HG03439 (cell line): ENCODE data around the gene DMD.

Experiments used
- ATAC-seq: cut with Tn5 transposase; IDR thresholded peaks from one replicate; pipeline ENCODE4 v1.9.1; 2021; ENCODE audit warnings: mild to moderate bottlenecking, moderate library complexity; ENCODE audit not compliant: unreplicated experiment

Gene DMD

DNA sequence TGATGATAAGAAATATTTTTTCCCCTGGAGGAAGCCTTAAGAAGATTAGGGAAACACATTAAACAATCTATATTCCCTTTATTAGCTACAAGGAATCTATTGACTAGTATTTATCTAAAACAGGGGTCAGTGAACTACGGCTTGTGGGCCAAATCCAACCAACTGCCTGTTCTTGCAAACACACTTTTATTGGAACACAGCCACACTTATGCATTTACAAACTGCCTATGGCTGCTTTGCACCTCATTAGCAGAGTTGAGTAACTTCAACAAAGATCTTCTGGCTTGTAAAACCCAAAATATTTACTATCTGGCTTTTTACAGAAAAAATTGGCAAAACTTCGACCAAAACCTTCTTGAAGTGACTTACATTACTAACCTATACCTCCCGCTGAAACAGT, 1405.6 kb downstream of the DMD start:
- no peak for ATAC-seq

DNA sequence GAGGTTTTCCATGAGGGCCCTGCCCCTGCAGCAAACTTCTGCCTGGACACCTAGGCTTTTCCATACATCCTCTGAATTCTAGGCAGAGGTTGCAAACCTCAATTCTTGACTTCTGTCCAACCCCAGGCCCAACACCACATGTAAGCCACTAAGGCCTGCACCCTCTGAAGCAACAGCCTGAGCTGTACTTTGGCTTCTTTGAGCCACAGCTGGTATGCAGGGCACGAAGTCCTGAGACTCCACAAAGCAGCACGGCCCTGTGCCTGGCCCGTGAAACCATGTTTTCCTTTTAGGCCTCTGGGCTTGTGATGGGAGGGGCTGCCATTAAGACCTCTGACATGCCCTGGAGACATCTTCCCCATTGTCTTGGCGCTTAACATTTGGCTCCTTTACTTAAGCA, 1411.1 kb downstream of the DMD start:
- no peak for ATAC-seq

DNA sequence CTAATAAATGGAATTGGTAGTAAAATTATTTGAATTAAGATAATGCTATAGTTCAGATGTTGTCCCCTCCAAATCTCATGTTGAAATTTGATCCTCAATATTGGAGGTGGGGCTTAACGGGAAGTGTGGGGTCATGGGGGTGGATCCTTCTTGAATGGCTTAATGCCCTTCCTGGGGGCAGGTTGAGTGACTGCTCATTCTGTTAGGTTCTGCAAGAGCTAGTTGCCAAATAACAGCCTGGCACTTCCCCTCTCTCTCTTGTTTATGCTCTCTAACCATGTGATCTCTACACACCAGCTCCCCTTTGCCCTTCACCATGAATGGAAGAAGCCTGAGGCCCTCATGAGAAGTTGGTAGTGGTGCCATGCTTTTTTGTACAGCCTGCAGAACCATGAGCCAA, 1414.7 kb downstream of the DMD start:
- ATAC-seq = no peak

DNA sequence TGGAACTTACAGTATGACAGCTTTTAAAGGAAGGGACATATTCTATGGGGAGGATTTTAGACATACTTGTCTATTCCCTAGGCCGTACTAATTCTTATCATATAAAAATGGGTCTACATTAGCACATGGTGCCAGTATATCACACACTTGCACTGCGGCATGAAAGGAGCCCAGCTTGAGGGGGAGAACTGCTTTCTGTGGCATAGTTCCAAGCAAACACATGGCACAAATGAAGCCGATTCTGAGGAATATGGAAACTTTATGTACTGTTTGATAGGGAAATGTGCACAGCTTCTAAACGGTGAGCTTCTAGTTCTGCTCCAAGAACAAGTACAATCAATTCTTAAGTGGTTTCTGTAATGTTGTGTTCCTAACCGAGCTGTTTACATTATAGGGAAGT, 1463.9 kb downstream of the DMD start:
- ATAC-seq = no peak

DNA sequence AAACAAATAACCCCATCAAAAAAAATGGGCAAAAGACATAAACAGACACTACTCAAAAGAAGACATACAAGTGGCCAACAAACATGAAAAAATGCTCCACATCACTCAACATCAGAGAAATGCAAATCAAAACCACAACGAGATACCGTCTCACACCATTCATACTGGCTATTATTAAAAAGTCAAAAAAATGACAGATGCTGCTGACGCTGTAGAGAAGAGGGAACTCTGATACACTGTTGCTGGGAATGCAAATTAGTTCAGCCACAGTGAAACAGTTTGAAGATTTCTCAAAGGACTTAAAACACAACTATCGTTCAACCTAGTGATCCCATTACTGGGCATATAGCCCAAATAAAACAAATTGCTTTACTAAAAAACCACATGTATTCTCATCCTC, 1468.3 kb downstream of the DMD start:
- no peak for ATAC-seq

DNA sequence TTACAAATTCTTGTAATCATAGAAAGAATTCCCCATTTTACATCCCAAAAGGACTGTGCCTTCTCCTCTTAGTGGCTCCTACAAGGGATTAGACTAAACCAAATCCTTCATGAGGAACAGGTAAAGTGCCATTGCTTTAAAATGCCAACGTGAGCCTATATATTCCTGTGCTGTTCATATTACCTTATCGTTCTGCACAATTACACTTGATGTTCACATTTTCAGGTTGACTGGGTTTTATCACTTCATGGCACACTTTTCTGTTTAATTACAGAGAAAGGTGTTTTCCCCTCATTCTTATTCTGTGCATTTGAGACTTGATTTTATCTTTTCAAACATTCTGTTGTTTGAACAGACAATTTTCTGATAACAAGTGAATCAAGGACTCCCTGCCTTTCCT, 1493.9 kb downstream of the DMD start:
- no peak for ATAC-seq

DNA sequence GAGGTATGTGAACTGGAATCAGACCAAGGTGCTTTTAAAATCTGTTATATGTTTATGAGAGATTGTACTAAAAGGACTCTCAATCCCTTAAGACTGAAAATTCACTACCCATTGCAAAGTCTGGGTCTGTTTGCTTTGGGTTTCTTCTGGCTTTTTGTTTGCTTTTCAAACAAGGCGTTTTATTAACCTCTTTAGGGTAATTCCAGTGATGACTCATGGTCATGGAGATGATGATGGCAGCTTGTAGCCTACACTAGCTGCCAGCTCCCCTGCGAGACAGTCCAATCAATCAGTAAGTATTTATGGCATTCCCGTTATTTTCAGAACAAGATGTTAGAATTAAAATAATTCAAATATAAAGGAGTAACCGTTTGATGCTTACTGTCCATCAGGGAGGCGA, 1495.7 kb downstream of the DMD start:
- ATAC-seq = no peak

DNA sequence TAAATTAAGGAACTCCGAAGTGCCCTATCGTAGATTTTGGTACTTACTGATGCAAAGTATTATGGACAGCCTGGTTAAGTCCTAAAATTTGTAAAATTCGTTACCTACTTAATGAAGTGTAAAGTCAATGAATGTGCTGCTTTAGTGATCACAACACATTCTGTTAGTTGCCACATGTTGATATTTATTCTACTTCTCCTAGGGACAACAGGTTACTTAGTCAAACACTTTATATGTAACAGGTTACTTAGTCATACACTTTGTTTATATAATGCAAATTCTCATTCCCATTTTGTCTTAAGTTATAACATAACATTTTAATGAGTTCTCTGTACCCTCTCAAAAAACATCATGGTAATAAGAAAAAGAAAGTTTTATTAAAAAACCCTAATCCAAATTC, 1496.6 kb downstream of the DMD start:
- no peak for ATAC-seq

DNA sequence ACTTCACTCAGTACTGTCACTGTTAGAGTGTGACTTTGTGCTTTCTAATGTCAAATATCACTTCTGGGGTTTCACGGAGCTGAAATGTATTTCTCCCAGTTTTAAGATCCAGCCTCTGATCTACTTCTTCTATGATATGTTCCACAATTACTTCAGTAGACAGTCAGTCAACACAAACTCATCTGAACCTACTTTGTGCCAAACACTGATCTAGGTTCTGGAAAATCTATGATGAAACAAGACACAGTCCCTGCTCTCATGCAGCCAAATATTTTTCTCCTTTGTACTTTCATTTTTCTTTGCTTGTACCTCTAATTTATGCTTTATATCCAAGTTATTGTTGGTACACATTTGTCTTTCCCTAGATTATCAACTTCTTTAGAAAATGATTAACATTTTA, 1498.2 kb downstream of the DMD start:
- ATAC-seq = no peak

DNA sequence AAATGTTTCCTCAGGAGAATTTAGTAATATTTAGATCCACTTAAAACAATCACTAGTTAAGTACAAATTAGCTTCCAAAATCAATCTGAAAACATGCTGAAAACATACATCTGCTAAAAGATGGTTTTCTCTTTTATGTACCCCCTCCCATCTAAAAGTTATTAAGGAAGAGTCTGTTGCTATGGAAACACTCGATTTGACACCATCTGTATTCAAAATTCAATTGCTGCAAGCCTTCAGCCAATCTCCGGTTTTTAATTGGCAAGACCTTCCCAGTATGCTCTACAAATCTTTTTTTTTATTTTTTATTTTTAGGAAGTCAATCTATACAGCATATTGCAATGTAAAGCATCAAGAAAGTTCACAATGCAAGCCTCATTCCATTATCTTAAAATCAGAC, 1500.2 kb downstream of the DMD start:
- ATAC-seq = no peak

DNA sequence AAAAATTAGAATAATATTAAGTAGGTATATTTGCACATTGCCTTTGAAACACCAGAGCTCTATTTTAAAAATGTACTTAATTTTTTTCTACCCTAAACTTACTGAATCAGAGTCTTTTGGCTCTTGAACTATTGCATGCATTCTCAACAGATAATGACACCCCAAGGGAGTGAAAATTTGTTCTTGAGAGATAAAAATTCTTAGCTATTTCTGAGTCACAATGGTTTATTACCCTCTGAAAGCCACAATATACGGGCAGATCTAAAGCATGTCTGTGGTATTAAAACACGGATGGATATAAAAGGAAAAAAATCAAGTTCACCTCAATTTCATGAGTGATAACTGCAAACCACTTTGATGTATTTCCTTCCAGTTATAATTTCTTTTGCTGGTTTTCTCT, 1503.2 kb downstream of the DMD start:
- ATAC-seq = no peak

DNA sequence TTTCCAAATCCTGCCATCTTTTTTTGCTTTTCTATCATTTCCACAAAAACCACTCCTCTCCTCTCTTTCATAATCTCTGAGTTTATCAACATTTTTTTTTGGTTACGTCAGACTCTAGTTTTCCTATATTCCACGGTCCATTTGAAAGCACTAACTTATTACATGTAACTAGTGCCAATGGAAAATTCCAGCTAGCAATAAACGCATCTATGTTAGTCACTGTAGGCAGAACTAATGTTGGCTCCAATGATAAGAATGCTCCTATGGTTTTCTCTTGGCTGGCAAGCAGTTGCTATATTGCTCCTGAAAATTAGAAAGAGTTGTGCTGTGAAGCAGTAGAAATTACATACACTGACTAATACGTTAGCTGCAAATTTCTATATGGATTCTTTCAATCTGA, 1504.9 kb downstream of the DMD start:
- ATAC-seq = no peak

DNA sequence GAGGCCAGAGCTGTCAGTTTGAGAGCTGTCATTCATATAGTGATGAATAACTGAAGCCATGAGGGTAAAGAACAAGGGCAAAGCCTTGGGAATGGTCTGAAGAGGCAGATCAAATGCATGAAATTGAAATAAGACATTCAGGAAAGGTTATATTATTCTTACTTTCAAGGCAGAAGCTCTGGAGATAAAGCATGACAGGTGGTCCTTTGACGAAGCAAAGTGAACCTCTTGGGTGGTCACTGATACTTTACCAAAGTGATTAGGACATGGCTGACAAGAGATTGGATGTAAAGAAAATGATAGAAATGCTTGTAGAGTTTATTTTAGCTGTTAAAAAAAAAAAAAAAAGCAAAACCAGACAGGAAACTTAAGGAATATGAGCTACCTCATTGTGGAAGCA, 1505.5 kb downstream of the DMD start:
- ATAC-seq = no peak

DNA sequence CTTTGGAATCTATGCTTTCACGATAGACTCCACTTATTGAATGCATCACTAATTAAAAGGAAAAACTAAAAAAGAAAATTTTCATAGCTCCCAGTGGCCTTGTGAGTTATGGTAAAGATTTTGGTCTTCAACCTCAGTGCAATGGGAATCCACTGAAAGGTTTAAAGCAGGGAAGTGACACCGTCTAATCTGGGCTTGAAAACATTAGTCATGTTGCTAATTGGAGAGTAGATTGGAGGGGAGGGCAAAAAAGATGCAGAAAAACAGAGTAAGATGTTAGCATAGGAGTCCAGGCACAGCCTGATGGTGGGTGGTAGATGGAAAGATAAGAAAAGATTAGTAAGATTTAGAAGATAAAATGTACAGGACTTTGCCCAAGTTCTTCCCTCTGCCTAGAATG, 1506.4 kb downstream of the DMD start:
- ATAC-seq = no peak

DNA sequence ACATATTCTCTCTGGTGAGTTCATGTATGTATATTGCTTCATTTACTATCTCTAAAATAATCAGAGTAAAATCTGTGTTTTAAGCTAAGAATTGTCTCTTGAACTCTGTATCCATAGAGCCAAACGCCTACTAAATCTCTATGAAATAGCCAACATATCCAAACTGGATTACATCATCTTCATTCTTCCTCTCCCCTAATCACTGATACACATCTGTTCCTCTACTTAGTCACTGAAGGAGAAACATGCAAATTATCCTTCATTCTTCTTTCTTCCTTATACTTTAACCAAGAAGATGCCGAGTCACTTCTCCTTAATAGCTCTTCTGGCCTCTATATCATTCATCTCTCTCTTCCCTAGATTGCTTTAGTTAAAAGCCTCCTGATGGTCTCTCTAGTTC, 1509.1 kb downstream of the DMD start:
- no peak for ATAC-seq

DNA sequence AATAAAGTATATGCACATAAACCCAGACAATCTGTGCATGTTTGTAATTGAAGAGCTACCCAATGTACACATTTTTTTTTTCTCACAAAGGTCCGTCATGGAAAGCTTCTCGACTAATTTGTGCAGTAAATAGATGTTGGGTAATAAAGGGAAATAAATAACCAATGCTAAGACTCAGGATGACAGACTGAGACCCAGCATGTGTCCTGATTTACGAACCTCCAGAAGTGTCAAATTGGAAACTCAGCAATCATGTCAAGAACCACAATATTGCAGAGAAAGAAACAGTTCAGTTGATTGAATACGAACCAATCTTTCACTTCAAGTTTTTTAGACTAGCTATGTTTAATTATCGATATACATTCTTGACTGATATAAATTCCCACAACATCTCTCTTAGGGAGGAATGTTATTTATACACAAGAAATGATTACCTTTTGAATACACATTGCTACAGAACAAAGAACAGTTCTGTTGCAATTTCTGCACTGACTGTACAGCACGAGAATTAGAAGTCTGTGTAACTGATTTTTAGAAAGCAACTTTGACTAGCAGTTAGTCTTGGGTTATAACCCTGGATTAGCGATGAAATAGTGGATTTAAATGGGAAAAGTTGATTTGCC, 1513.9 kb downstream of the DMD start:
- no peak for ATAC-seq

DNA sequence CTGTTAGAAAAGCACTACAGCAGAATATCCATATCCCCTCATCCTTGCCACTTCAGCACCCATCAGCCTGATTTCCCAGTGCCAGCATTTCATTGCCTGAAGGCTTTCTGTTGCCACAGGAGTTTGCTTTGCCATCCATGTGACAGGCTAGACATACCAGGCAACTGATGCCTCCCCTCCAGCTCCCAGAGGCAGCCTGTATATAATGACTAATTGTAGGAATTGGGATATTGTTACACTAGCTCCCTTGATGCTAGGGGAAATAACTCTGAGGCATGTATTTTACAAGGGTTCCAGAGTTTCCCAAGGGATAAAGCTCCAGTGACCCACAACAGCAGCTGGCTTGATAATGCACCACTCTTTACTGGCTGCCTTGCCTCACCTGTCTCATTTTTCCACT, 1531.5 kb downstream of the DMD start:
- no peak for ATAC-seq

DNA sequence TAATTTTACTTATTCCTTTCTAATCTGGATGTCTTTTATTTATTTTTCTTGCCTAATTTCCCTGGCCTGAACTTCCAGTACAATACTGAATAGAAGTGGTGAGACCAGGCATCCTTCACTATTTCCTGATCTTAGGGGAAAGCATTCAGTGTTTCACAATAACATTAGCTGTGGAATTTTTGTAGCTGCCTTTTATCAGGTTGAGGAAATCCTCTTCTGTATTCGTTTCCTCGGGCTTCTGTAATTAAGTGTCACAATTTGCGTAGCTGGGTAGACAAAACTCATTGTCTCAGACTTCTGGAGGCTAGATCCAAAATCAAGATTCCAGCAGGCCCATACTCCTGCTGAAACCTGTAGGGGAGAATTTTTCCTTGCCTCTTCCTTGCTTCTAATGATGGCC, 1541.1 kb downstream of the DMD start:
- ATAC-seq = no peak

DNA sequence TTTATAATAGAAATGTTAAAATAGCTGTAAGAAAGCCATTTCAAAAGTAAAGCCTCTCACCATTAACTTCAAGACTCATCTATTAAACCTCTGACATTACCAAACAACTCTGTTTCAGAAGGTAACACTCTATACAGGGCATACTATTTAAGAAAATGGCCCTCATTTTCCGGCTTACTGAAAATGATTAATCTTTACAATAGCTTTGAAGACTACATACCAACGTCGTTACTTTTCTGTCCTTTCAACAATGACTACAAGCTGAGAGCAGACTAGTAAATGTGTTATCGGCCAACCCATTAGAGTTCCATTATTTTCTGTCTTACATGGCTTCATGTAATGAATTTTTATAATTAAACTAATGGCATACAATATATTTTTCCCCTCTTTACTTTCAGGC, 1545.9 kb downstream of the DMD start:
- no peak for ATAC-seq

DNA sequence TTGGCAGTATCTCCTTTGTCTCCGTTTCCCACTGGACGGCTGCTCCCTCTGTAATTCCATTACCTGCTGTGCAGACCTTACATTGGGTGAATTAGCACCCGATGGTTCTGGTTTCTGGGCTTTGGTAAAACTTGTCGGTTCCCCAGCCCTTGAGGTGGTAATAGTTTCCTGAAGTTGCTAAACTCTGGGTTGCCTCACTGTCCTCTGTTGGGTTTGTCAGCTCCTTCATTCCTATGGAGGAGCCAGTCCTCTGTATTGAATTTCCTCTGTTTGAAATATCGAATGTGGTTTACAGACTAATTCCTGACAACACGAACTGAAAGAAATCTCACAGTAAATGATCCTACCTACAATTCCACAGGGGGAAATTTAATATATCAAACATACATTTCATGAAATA, 1548.2 kb downstream of the DMD start:
- ATAC-seq = no peak

DNA sequence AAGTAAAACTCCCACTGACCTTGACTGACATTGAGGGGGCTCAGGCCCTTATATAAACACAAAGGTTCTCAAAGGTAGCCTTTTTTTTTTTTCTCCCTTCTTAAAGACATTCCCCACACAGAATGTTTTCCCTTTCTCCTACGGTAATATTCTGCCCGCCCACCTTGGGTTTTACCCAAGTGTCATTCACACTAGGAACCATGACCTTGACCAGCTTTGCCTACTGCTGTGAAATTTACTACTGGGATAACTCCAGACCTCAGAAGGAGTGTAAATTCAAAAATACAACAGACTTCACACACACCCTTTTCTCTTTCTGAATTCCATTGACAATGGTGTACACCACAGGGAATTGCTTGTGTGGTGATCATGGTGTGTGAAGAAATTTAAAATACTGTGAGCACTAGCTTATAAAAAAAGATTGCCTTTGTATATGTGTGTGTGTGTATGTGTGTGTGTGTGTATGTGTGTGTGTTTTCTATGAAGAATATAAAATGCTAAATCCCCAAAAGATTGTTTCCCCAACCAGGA, 1550.0 kb downstream of the DMD start:
- ATAC-seq = no peak

DNA sequence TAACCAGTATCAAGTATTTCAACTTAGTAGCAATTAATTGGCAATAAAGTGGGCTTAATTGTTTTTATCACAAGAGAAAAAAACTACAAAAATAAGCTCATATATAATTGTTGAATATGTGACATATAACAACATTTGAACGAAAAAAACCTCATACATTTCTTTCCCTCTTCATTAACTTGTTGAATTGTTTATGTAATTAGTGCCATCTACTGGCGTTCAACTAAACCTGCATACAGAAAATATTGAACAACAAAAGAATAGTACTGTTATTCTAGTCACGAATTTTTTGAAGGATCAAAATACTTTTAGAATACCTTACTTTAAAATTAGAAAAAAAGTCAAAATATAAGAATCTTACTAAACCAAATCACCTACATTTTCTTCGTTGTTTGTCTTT, 1553.0 kb downstream of the DMD start:
- no peak for ATAC-seq

DNA sequence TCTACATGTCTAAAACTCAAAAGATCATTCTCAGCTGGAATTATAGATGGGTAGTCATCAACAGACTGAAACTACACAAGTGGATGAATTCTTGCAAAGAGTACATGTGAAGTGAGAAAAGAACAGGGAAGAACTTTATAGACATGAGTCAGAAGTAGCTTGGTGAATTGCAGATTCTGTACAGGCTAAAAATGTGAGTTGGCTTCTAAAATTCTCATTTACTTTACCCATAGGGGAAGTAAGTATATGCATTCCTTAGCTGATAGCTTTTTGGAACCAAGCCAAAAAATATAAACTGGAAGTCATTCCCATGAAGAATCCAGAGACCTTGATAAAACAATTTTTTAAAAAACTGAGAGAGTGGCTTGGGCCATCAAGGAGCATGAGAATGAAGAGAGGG, 1555.3 kb downstream of the DMD start:
- ATAC-seq = no peak
